GM18858 (cell line): ENCODE data around the gene CDC42EP3.
A peak's percentile ranks its signal among the peaks of the same experiment; 100 is the strongest.

ENCODE experiments used
- ATAC-seq: cut with Tn5 transposase; IDR thresholded peaks from one replicate; pipeline ENCODE4 v1.9.1; 2021; ENCODE audit not compliant: unreplicated experiment

CDC42EP3 gene

DNA sequence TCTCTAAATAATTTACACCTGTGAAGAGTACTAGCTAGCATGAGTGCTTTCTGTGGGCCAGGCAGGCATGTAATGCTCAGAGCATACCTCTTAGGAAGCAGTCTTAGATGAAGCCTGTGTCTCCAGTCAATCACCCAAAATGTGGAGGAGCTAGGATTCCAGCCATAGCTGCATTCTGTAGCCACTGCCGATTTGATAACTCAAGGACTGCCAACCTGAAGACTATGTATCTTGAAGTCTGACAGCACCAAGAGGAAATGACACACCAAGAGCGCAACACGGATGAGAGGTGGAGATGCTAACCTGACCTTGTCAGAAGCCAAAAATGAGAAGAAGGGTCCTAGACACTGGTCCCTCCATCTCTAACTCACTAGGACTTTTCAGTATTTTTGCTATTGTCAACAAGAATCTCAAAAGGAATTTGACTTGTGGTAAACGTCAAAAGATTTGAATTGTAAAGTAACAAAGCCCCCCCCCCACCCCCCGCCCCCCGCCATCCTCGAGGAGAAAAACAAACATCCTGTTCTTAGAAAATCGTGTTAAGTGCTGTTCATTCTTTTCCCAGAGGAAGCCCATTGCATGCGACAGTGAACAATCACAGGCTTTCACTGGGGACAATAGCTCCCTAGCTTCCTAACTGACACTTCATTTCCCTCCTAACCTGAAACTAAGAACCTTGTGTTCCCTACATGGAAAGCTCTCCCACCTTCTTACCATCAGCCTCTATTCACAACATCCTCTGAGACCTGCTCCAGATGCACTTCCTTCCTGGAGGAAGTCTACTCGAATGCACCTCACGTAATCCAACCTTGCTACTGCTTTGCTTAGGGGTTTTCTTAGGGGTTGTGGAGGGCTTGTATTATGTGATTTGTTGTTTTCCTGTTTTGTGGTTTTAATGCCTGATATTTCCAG lies 14.7 kb downstream of the CDC42EP3 start:
- ATAC-seq, result no peak

DNA sequence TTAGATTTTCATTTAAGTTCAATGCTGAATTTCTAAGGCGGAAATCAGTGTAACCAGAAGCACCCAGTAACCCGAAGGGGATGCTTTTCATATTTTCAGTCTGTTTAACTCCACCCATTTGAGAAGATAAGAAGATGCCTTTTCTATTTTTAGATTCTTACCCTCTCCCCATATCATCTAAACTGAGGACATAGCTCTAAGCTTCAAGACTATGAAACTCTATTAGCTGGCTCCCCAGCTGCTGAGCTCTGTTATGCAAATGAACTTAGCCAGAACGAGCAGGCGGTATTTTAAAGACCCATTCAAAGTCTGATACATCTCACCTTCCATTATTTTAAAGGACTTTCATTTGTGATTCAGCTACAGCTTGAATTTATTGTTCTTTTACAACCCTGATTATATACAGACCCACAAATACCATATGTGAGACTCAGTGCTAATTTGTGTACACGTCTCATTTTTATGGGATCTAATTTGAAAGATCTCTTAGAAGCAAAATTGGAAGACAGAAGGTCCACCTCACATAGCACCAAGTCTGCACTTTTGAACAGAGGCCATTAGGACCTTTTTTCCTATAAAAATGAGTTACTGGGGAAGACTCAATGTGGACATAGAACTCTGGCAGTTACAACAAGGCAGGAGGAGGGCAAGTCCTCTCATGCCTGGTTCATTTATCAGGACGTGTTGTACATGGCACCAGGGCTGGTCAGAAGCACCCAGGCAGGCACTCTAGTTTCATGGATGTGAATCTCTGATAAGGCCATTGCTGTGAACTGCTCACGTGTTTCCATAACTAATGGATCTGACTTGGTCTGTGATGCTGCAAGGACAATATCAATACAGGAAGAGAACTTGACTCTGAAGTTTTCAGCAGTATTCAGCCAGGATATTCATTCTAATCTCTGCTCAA lies 16.3 kb downstream of the CDC42EP3 start:
- peak; percentile 75 for ATAC-seq

DNA sequence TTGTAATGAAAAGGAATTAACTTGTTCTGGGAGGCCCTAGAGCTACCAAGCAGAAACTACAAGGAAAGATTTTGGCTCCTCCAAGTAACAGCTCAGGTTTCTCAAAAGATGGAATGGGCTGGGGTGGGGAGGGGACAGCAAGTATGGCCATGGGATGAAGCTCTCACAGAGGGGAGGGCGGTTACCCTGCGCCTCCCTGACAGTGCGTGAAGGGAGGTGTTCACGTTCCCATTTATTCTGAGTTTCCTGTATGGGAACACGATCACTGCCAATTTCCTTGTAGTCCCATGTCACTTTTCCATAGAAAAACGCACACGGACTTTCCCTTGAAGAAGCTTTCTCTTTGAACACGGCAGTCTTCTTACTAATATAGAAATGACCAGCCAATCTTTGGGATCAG lies 17.0 kb downstream of the CDC42EP3 start:
- ATAC-seq, result no peak

DNA sequence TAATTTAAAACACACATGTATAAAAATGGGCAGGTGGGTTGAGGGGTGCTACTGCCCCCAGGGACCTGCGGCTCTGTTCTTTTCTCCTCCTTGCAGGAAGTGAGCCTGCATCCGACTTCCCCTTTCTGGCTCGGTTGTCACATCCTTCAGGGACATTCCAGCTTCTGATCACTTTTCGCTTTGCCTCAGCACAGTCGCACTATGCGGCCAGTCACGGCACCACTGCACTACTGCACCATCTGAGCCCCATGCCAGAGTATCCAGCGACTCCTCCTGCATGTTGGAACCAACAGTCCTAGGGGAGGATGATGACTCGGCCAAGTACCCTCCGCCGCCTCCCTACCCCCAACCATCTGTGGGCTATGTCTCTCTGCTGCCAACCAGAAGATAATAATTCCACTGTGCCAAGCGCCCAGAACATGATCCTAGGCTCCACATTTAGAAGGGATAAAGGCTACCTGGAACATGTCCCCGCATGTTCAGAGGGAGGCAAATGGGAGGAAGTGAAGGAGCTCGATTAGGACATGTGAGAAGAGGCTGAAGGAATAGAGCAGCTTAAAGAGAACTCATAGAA lies 17.6 kb downstream of the CDC42EP3 start:
- ATAC-seq, result peak; percentile 35

DNA sequence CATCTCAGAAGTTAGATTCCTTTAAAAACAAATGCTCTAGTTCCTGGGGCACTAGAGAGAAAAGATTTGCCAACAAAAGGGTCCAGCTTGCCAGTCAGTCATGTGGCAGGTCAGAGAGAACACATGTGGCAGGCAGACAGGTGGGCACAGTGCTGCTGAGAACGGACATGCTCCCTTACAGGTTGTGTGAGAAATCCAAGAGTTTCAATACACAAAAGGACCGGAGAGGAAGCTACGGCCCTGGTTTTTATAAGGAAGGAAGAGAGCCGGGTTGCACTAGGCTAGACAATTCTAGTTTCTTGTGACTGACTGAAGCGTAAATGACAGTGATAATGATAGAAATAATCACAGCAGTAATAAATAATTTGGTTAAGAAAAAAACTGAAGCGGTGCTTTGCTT lies 18.3 kb downstream of the CDC42EP3 start:
- ATAC-seq, result no peak

DNA sequence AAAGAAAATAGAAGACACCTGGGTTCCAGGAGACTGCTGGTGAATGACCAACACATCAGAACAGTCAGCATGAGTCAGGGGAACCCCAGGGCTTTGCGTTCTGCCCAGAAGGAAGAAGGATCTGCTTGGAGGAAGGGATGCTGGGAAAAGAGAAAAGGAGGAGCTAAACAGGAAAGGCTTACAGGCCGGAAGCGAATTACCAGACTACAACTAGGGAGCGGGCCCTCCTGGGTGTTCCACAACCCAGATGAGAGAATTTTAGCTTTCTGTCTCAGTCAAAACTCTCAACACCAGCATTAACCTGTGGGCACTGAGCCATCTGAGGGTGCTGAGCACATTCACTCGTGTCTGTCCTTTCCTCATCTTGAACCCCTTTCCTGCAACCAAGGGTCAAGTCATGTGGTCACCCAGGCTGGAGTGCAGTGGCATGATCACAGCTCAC lies 19.2 kb downstream of the CDC42EP3 start:
- no peak for ATAC-seq

DNA sequence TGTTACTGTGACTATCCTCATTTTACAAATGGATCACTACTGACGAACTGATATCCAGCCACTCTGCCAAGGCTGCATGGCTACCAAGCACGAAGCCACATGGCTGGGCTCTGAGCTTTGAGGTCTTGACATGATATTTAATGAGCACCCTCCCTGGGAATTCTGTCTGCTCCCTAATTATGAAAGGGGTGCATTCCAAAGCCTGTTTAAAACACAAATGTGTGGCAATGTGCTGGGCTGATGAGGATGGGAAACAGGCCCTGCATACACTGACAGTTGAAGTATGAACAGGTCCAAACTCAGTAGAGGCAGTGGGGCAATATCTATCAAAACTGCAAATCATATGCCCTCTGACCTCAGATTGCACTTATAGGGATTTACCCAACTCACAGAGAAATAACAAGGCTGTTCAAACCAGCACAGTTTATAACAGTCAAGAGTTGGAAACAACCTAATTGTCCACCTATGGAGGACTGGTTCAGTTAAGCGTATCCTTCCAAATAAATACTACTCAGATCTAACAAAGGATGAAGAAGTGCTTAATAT lies 20.8 kb downstream of the CDC42EP3 start:
- no peak for ATAC-seq

DNA sequence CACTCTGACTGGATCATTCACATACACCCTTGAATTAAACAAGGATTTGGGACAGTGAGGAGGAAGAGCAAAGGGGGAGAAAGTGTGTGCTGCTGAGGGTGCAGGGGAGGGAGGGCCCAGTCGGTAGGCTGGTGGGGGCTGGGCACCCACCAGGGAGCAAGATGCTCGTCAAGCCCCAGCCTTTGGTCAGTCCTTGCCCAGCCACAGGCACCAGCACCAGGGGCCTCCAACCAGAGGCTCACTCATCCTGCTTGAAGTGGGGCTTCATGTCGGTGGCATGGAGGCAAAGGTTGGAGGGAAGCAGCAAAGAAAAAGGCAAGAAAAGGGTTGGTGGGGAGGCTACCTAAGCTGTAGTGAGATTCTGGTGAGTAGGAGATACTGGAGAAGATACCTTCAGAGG lies 21.9 kb downstream of the CDC42EP3 start:
- ATAC-seq, result no peak

DNA sequence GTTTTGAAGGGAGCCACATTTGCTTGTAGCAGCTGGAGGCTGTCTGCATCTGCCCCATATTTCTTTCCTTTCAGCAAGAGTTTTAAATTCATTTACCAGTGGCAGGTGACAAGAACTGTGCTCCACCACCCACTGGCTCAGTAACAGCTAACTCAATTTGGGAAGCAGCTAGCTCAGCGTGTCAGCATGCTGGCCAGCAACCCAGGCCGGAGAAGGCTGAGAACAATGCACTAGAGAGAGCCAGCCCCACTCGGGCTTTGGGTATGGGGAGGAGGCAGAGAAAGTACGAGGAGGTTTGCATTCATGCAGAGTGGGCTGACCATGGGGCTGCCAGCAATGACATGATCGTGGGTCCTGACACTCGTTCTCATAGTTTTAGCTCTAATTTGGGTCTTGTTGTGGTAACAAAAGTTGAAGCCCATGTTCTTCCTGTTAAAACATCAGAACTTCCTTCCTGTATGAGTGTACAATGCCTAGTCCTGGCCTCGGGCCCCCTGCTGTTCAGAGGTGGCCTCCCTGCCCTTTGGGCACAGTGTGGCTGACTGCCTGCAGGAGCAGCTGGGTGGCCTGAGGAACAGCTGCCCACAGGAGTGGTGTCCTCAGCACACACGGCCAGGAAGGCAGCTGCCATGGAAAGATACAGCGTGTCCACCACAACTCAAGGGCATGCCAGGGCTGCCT lies 23.0 kb downstream of the CDC42EP3 start:
- no peak for ATAC-seq

DNA sequence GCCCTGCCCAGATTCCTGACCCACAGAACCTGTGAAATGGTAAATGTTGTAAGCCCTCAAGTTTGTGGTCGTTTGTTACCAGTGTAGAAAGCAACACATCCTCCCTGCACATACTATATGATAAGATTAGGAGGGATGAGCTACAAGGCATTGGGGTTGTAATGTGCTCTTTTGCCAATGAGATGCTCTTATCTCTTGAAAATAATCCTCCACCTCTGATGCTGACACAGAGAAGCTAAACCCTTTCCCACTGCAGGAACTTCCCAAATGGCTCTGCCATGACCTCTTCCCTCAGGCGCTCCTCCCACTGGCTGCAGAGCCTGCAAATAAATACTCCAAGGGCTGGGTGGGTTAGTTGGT lies 23.5 kb downstream of the CDC42EP3 start:
- no peak for ATAC-seq

DNA sequence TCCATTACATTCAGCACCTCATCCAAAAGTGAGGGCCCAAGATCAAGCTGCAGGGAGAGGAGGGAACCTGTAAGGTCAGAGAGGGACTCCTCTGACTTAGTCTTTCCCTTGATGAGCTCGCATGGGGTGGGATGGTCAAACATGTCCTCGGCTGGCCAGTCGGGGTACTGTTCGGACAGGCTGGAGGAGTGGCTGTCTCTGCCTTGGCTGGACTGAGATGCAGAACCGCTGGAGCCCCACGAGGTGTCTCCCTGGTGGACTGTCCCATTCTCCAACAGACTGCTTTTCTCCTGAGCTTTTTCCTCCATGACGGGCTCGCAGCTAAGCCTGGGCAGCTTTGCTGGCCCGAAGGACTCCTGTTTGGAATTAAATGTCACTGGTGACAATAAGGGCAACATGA lies 25.6 kb downstream of the CDC42EP3 start:
- no peak for ATAC-seq

DNA sequence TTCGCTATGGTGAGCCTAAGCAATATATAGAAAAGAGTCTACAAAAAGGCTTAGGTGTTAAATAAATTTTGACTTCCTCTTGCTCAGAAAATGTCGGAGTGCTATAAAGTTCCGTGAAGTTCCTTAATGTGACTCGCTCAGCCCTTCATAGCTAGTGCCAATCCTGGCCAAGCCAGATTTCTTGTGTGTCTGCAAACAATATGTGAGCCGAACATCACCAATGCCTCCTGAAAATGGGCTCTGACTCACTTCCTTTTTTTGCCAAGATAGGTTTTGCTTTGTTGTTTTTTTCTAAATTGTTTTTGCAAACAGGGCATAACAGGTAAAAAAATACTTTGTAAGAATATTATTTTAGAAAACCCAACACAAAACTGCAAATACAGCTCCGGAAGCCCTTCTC lies 26.1 kb downstream of the CDC42EP3 start:
- no peak for ATAC-seq

DNA sequence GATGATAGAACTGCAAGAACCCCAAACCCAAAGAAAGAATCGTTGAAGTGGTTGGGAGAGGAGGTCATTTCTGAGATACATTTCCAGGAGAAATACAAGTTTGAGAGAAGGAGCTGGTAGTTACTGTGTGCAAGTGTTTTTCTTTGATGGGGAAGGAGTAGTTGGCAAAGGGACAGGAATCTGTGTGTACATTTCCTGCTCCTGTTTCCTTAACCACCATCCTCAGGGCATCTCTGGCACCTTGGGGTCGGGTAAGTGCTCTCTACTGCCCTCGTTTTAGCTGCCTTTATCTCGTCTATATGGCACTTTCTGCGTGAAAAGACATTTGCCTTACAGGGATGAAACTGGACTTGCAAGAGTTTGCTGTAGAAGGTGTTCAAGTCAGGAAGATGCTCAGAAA lies 27.3 kb downstream of the CDC42EP3 start:
- no peak for ATAC-seq

DNA sequence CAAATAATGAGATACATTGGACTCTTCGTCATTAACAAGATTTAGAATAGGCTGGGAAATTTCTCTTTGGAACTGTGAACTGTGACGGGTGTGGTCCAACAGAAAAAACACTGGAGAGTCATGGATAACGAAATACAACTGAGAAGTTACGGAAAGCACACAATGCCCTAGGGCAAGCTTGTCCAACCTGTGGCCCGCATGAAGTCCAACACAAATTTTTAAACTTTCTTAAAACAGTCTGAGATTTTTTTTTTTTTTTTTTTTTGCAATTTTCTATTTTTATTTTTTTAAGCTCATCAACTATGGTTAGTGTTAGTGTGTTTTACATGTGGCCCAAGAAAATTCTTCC lies 27.7 kb downstream of the CDC42EP3 start:
- ATAC-seq, result no peak

DNA sequence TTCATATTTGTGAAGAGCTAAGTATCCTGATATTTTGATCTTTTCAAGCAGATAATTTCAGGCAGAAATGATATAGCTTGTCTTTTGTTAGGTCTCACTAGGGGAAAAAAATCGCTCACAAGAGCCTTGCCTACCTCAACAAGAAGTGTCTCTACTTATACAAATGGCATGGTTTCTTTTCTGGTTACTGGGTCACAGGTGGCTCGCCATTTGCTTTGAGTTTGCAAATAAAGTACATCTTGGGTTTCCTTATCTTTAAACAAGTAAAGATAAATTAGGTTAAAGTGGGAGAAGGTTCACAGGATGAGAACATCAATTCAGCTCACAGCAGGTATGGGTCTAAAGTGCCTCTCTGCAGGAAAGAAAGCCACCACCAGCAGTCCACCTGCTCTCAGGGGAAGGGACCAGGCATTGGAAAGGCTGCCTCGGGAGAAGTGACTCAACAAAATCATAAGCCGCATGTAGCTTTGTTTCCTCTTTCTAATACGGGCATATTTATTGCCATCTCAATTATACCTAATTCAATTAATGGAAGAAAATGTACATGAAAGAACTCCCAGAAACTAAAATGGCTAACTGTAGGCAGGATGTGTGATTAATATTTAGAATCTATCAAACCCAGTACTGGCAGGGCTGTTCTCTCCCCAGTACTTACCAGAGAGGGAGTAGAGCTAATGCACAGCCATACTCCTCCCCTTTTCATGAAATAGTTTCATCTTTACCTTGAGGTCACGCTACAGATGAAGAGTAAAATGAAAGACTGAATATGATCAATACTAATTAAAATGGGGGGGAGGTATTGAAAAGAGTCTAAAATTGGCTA lies 28.3 kb downstream of the CDC42EP3 start:
- no peak for ATAC-seq

DNA sequence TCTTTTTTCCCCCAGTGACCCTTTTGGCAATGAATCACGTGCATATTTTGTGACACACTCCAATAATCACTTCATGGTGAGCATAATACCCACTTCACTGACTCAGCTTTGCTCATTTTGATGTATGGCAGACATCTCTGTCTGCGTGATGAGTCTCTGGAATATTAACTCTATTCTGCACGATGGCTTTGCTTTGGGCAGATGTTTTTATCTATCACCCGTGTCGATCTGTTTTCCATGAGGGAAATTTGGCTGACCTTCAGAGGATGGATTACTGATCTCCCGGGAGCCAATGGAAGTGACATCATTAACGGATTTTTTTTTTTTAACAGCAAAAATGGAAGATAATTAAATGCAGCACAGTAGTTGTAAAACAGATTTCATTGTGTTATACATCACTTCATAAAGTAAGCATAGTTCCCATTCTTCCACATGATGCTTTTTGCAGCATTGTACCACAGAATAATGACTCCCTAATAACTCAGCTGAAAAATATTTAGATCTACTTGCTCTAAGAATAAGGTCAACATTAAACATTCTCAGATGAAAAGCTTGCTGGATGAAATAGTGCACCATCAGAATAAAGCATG lies 29.8 kb downstream of the CDC42EP3 start:
- no peak for ATAC-seq

DNA sequence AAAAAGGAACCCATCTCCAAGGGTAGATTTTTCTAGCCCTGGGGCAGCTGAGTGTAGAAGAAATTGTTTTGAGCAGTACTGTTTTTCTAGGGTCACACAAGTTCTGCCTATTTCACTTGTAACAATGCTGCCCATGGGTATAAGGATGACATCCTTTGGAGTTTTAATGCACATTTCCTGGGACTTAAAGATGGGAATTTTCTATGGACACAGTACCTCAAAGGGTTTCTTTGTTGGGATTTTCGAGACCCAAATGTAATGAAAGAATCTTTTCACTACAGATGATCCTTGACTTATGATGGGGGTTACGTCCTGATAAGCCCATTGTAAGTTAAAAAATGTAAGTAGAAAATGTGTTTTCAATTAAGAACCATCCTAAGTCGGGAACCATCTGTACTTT lies 31.8 kb downstream of the CDC42EP3 start:
- ATAC-seq, result no peak

DNA sequence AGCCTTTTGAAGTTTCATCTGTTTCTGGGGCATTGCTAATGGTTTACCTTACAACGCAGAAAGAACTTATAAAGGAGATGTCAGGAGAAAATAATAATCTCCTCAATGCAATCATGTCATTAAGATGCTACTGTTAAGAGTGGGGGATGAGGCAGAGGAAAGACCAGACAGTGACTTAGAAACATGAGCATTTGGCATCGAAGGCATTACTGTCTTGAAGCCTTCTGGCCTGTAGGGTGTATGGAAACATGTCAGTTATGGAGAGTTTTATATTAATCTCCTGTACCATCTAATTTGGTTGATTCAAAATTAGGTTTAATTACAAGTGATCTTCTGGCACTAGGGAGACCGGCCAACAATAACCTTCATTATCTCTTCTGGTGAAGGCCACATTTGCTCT lies 32.5 kb downstream of the CDC42EP3 start:
- ATAC-seq, result no peak

DNA sequence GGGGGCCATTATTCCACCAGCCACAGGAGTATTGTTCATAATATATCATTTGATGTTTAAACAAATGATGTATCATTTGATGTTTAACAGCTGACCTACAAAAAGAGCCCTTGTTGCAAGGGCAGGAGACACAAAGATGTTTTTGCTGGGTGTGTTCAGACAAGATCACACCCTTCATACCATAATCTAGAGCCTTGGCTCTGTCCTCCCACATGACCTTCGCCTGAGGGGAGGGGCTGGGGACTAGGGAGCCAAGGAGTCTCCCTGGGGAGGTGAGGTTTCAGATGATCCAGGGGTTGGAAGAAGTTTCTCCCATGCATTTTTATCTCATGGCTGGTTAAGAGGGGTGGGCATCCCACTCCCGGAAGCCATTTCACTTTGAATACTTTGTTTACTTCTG lies 33.5 kb downstream of the CDC42EP3 start:
- ATAC-seq, result no peak
